K562 (cell line): ENCODE measurements around the gene ATXN7. TPM values are rescaled to one million over a fixed set of nuclear protein-coding genes. Genes with fewer than 3 reads are reported as not detected.
A peak's percentile ranks its signal among the peaks of the same experiment; 100 is the strongest.

Source experiments
- CTBP1 ChIP-seq: fragments of 450-650 bp; IDR thresholded peaks from 2 replicates; pipeline ENCODE4 v1.6.1; 2016; ENCODE audit warnings: borderline replicate concordance
- PRDM10 ChIP-seq: fragments of 450-650 bp; IDR thresholded peaks from 2 replicates; pipeline ENCODE4 v1.6.1; 2018; ENCODE audit not compliant: partially characterized antibody
- REST ChIP-seq, 2 experiments: fragments of 450-650 bp; formaldehyde crosslinking in 1 of 2; IDR thresholded peaks; 2 replicates each; pipeline versions ENCODE4 v1.4.0 to v1.6.1; 2014 to 2020; ENCODE audit warnings: mild to moderate bottlenecking in 2 of 2, borderline replicate concordance in 1 of 2, low read depth in 1 of 2
- RNF219 ChIP-seq: fragments of 250-450 bp; sonication (Bioruptor Pico); IDR thresholded peaks from 2 replicates; pipeline ENCODE4 v1.5.0; 2022; ENCODE audit warnings: mild to moderate bottlenecking
- ZBTB11 ChIP-seq, 3 experiments: fragments of 200-800 bp in 1 of 3; fragments of 250-450 bp in 1 of 3; fragments of 450-650 bp in 1 of 3; sonication (Bioruptor Pico) in 1 of 3; sonication (Bioruptor generic) in 1 of 3; formaldehyde crosslinking in 1 of 3; IDR thresholded peaks; 2 replicates each; pipeline versions ENCODE4 v1.6.1 to v1.8.0; 2016 to 2022; ENCODE audit warnings: mild to moderate bottlenecking in 2 of 3, missing genetic modification characterization in 2 of 3, missing compliant biosample characterization in 1 of 3, moderate library complexity in 1 of 3
- ZC3H4 ChIP-seq: sonication (generic); formaldehyde crosslinking; IDR thresholded peaks from 2 replicates; pipeline ENCODE4 v1.9.0; 2021; ENCODE audit warnings: missing genetic modification reagents, borderline replicate concordance
- ZNF316 ChIP-seq: fragments of 450-650 bp; IDR thresholded peaks from 2 replicates; pipeline ENCODE4 v1.6.1; 2016
- polyA plus RNA-seq, 8 experiments: library from polyadenylated mRNA; depleted of rRNA in 4 of 8; stranded (reverse) in 5 of 8; unstranded in 3 of 8; fragments of >200 nt; fragmentation: Nextera tagmentation in 2 of 8; fragmentation: Illumina TruSeq in 1 of 8; extraction: Ambion mirVana in 2 of 8; extraction: Trizol in 1 of 8; gene quantifications; 2 replicates each; pipeline versions ENCODE4 v1.2.1 to v1.2.3, GENCODE V29; 2011 to 2014; ENCODE audit warnings: inconsistent platforms in 1 of 8, missing spikeins in 1 of 8
- total RNA-seq, 7 experiments: library from RNA; depleted of rRNA in 6 of 7; stranded (reverse); fragments of >200 nt in 6 of 7; fragmentation: Illumina TruSeq in 2 of 7; extraction: Trizol in 2 of 7; gene quantifications; 2 replicates each; pipeline versions ENCODE4 v1.2.1 to v1.2.3, GENCODE V29; 2011 to 2021; ENCODE audit warnings: low replicate concordance in 1 of 7

The ATXN7 gene
- total and polyA plus RNA-seq, 9 of the 15 experiments (the other 6 are each of a cell fraction or from before 2014, with no cell fraction given): 0.41 to 9.2 (median 6.7) TPM

GRCh38 chr3:64030741-64031140 lies 167.1 kb downstream of the ATXN7 start (continued):
- TF ChIP-seq REST (IDR thresholded peaks at IDR 0.05; ENCODE audit: borderline replicate concordance): peak; percentile 68; the same call in 1 of the 2 replicates
- TF ChIP-seq REST (CRISPR knock-in tag; IDR thresholded peaks at IDR 0.05; ENCODE audit: low read depth): no peak
- no peak for TF ChIP-seq ZC3H4 (CRISPR knock-in tag)
- peak; percentile 23; the same call in 1 of the 2 replicates for TF ChIP-seq ZNF316
- TF ChIP-seq RNF219 (CRISPR knock-in tag): no peak
- TF ChIP-seq CTBP1: peak; percentile 37; the same call in 1 of the 2 replicates
- no peak for TF ChIP-seq PRDM10
- peak in 1 of 3 experiments; percentile 87; a peak in 1 of 6 replicates for TF ChIP-seq ZBTB11 (CRISPR knock-in tag; IDR thresholded peaks at IDR 0.05)
